Stimulated activated CD4-positive, alpha-beta T cell treated with anti-CD3 and anti-CD28 coated beads, Interleukin-1b, Interleukin-23, amount 100 ng/mL, for 48 hours (primary cell): ENCODE data around the gene CEMIP.

Source experiments
- DNase-seq: peaks from one replicate; pipeline ENCODE4 v3.0.0-alpha.2; 2020

CEMIP gene

GRCh38 chr15:80854104-80854503 lies 74.9 kb downstream of the CEMIP start:
- no peak for DNase-seq

DNA sequence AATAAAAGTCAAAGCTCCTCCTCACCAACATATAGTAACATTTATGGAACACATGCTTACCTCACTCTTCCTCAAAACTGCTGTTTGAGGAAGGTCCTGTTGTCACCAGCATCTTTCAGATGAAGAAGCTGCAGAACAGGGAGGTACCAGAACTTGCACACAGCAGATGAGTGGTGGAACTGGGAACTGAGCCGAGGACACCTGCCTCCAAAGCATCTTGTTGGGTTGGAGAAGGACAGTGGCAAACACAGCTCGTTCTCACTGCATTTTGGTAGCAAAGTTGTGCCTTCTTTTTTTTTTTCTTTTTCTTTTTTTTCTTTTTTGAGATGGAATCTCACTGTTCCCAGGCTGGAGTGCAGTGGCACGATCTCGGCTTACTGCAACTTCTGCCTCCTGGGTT lies 76.0 kb downstream of the CEMIP start:
- no peak for DNase-seq

GRCh38 chr15:80856400-80856799 lies 77.2 kb downstream of the CEMIP start:
- no peak for DNase-seq

DNA sequence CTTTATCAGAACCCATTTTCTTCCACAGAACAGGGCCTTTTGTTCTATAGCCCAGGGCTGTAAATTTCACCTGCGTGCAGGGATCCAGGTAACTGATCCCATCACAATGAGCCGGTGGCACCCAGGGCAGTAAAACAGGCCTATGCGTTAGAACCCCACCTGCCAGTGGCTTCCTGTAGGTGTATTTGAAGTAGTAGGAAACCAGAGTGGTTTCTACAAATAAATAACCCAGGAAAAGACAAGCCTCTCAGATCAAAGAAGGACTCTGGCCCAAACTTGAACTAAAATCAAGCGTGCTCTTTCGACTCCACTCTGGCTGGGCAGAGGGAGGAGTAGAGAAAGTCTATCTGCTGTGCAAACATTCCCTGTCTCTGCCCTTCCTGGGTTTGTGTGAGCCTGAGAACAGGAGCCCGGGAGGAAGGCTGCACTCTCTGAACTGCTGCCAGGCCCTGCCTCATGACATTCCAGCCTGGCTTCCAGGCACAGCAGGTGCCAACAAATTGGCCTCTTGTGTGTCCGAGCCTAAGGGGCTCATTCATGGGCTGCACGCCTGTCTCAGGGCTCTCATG lies 77.7 kb downstream of the CEMIP start:
- no peak for DNase-seq

GRCh38 chr15:80861731-80862170 lies 82.6 kb downstream of the CEMIP start:
- DNase-seq, result no peak

GRCh38 chr15:80864666-80865065 lies 85.5 kb downstream of the CEMIP start:
- no peak for DNase-seq

DNA sequence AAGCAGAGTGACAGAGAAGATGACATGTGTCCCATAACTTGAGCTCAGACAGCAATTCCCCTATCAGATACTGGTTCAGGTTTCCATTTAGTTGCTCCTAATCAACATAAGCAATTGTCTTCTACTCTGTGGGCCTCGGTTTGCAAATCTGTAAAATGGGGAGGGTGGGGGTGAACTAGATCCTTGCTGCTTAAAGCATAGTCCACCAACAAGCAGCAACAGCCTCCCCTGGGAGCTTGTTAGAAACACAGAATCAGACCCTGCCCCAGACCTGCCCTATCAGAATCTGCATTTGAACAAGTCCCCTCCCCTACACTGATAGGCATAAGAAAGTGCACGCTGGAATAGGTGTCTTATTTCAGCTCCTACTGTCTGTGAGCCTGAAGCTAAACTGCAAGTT lies 87.8 kb downstream of the CEMIP start:
- no peak for DNase-seq

DNA sequence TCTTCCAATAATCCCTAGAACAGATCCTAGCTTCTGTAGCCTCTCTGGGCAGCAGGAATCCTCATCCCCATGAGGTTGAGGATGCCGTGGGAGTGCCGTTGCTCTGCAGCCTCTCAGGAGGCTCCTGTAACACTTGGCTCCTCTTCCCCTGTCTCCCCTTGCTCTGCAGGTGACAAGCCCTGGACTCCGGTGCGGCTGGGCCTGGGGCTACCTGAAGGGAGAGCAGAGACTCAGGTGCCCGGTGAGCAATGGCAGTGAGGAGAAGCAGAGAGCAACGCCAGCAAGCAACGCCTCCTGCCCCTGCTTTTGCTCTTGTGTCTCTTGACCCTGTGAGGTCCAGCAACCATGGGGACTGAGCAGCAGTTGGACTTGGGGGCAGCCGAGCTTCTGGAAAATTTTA lies 91.2 kb downstream of the CEMIP start:
- DNase-seq, result no peak

DNA sequence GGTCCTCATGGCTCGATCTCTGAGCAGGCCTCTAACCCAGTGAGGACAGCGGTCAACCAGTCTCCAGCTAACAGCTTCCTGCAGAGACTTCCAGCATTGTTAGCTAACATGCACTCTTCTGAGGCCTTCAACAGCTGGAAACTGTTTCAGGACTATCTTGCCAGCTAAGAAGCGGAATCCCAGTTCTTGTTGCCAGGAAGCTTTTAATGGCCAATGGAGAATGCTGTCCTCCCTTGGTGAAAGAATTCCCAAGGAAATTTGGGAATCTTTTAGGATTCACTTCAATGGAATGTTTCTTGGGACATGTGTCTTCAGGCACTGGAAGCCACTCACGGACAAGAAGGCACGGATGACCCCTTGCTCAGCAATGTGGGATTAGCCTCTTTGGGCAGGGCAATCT lies 91.7 kb downstream of the CEMIP start:
- no peak for DNase-seq

- DNase-seq, result no peak
Measured at GRCh38 chr15:80871858-80872257, 92.7 kb downstream of the CEMIP start.

- DNase-seq, result no peak
Measured at GRCh38 chr15:80873366-80873952, 94.3 kb downstream of the CEMIP start.

GRCh38 chr15:80875568-80876347 lies 96.6 kb downstream of the CEMIP start:
- no peak for DNase-seq

DNA sequence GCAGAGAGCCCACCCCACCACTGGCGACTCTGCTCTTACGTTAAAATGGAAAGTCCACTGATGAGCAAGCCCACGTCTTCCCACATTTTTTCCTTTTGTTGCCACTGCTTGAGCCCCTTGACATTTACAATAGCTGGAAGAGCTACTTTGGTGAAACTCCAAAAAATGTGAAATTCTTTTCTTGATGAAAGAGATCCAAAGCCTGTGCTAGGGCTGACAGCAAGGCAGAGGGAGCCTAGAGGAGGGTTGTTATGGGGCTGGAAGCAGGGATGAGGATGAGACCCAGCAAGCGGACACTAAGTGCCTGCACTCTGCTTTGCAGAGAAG lies 97.1 kb downstream of the CEMIP start:
- no peak for DNase-seq

- DNase-seq, result no peak
Measured at GRCh38 chr15:80878242-80878866, 99.2 kb downstream of the CEMIP start.

DNA sequence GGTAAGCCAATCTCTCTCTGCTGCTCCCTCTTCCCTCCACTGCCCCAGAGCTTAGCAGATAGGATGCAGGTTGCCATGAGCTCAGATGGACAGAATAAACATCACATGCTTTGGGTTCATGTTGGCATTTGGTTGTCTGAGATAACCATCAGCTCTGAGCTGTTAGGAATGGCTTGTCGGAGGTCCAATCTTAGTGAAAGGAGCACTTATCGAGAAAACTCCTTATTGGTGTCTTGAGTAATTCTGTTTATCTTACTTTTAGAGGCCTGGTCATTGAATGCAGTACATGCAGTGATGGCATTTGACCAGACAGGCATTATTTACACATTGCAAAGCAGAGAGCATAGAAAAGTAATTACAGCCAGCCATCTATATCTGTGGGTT lies 99.7 kb downstream of the CEMIP start:
- DNase-seq, result no peak

GRCh38 chr15:80880086-80880485 lies 100.9 kb downstream of the CEMIP start:
- no peak for DNase-seq

DNA sequence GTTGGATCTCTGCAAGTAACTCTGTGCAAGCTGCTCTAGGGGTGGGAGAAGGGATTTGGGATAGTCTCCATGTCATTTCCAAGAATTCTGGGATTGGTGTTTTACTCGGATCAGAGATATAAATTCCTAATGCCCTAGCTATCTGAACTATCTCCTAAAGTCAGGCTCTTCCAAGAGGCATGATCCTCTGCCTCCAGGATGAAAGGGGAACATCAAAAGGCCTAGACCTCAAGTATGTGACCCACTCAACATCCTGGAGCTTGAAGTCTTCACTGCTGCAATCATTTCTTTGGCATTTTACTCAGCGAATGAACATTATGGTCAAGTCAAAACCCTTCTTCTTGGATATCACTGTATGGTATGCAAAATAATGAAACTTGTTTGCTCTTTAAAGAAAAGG lies 104.5 kb downstream of the CEMIP start:
- DNase-seq, result no peak

DNA sequence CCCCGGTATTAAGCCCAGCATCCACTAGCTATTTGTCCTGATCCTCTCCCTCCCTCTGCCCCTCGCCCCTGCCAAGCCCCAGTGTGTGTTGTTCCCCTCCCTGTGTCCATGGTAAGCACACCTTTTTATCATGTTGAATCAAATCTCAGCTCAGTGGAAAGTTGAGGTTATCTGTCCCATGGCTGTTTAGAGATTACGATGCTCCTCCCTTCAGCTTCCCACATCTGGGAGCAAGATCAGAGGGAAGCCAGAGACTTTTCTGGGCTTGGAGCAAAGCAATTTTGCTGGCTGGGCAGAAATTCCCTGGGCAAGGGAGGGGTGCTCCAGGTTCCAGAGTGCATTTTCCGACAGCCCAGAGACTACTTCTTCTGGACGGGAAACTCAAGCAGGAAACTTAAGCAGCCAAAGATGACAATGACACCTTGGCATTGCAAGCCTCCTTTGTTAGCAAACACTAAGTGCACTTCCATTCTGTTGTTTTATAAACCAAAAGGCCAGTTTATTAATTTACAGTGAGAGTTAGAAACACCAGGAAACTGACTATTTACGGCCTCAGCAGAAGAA lies 105.9 kb downstream of the CEMIP start:
- DNase-seq, result no peak

GRCh38 chr15:80887148-80887547 lies 108.0 kb downstream of the CEMIP start:
- no peak for DNase-seq

- DNase-seq, result no peak
Measured at GRCh38 chr15:80888846-80889245, 109.7 kb downstream of the CEMIP start.

GRCh38 chr15:80890341-80891005 lies 111.3 kb downstream of the CEMIP start:
- DNase-seq, result no peak

GRCh38 chr15:80891006-80891405 lies 111.8 kb downstream of the CEMIP start:
- DNase-seq, result no peak

DNA sequence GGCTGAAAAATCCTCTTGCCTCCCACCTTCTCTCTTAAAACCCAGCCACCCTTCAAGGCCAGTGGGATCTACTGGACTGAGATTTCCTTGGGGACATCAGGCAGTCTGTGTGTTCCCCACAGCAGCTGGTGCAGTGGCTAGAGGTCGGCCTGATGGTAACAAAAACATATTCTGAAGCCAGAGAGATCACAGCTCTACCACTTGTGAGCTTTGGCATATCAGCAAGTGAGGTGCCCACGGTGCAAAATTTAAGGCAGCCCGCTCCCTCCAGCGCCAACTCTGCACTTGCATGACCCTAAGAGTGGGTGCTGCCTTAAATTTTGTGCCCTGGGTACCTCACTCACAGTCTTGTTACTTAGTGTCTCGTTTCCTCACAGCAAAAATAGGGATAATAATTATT lies 113.2 kb downstream of the CEMIP start:
- DNase-seq, result no peak
